Mammary epithelial cell (primary cell): Measurements from ENCODE around the gene TRAPPC5.

Experiments used
- EZH2 ChIP-seq: IDR thresholded peaks from 2 replicates; pipeline ENCODE4 v1.6.1; 2012; ENCODE audit warnings: low read length, inconsistent platforms, borderline replicate concordance
- TF ChIP-seq, protein P1 (sequence below), 2 donors: IDR thresholded peaks in 1 of 2; conservative IDR thresholded peaks in 1 of 2; 2 replicates each; pipeline ENCODE4 v1.5.1; 2011 to 2012; ENCODE audit warnings: inconsistent platforms in 2 of 2, low read length in 2 of 2, mild to moderate bottlenecking in 2 of 2, control low read depth in 1 of 2, low read depth in 1 of 2; ENCODE audit not compliant: insufficient read depth in 1 of 2; ENCODE audit errors: extremely low read depth in 1 of 2

DNA sequence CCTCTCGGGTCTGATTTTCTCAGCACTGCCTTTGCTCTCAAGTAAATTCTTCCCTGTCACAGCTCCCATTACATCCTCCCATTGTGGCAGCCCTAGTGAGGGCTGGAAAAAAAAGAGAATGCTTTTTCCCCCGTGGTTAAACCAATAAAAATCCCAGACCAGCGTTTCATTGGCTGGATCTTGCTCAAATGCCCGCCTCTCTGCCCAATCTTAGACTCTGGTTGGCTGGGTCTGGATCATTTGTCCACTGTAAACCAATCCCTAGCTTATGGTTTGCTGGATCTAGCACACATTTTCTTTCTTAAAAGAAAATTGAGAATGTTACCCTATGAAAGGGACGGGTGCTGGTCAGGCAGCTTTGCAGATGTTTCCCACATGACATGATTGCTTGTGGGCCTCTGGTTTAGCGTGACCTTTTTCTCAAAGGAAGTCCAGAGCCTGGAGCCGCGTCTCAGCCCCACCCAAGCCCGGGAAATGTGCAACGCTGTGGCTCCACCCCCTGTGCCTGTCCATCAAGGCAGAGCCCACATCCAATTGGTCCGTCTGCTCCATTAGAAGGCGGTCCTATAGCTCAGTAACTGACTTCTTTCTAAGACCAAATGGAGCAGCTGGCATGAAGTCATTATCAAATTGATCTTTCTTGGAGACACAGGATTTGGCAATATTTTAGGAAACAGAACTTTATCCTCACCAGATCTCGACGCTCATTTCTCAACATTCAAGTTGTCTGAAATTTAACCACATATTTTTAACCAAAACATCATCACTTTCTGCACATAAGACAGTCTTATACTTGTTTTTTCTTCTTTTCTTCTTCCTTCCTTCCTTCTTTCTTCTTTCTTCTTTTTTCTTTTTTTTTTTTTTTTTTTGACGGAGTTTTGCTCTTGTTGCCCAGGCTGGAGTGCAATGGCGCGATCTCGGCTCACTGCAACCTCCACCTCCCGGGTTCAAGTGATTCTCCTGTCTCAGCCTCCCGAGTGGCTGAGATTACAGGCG is 6.3 kb upstream of the TRAPPC5 start:
- TF ChIP-seq, protein P1, sequence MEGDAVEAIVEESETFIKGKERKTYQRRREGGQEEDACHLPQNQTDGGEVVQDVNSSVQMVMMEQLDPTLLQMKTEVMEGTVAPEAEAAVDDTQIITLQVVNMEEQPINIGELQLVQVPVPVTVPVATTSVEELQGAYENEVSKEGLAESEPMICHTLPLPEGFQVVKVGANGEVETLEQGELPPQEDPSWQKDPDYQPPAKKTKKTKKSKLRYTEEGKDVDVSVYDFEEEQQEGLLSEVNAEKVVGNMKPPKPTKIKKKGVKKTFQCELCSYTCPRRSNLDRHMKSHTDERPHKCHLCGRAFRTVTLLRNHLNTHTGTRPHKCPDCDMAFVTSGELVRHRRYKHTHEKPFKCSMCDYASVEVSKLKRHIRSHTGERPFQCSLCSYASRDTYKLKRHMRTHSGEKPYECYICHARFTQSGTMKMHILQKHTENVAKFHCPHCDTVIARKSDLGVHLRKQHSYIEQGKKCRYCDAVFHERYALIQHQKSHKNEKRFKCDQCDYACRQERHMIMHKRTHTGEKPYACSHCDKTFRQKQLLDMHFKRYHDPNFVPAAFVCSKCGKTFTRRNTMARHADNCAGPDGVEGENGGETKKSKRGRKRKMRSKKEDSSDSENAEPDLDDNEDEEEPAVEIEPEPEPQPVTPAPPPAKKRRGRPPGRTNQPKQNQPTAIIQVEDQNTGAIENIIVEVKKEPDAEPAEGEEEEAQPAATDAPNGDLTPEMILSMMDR (conservative IDR thresholded peaks at IDR 0.05 in 1 of 2, IDR thresholded peaks at IDR 0.05 in 1 of 2; ENCODE audit: extremely low read depth in 1 of 2, insufficient read depth in 1 of 2, low read depth in 1 of 2, low read length in 2 of 2) = no peak
- TF ChIP-seq EZH2 = no peak
